Measurements from ENCODE around the gene CD99.
"Not testable (repeated sequence)": the region's sequence is repeated elsewhere in the genome, so short reads cannot be mapped to it uniquely, and the experiment has no call there.

The CD99 gene

DNA sequence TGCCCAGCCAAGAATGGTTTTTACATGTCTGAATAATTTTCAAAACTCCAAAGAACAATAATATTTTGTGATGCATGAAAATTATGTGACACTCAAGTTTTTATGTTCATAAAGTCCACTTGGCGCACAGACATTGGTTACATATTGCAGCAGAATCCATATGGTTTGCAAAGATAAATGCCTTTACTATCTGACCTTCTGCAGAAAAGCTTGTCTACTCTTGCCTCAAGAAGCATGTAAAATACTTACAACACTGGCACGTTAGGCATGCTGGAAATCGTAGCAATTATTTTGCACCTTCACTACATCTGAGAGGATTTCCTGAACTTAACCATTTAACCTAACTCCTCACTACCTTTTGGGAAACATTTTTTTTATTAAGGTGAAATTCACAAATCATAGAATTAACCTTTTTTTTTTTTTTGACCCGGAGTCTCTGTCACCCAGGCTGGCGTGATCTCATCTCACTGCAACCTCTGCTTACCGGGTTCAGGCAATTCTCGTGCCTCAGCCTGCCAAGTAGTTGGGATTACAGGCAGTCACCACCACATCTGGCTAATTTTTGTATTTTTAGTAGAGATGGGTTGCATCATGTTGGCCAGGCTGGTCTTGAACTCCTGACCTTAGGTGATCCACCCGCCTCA, 57.2 kb downstream of the CD99 start:
- H3K27ac ChIP-seq: no peak overlapping the region
- in situ Hi-C loops (cut with HindIII; ENCODE audit: low pct_ligation_motif_present, low sequenced_read_pairs): no loop called here
- no peak overlapping the region for H3K4me3 ChIP-seq (ENCODE audit: low read depth, low read length)
- H3K27me3 ChIP-seq (replicated peaks): no peaks in the 10 kb centered on the region
- TF ChIP-seq, protein P1, sequence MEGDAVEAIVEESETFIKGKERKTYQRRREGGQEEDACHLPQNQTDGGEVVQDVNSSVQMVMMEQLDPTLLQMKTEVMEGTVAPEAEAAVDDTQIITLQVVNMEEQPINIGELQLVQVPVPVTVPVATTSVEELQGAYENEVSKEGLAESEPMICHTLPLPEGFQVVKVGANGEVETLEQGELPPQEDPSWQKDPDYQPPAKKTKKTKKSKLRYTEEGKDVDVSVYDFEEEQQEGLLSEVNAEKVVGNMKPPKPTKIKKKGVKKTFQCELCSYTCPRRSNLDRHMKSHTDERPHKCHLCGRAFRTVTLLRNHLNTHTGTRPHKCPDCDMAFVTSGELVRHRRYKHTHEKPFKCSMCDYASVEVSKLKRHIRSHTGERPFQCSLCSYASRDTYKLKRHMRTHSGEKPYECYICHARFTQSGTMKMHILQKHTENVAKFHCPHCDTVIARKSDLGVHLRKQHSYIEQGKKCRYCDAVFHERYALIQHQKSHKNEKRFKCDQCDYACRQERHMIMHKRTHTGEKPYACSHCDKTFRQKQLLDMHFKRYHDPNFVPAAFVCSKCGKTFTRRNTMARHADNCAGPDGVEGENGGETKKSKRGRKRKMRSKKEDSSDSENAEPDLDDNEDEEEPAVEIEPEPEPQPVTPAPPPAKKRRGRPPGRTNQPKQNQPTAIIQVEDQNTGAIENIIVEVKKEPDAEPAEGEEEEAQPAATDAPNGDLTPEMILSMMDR (IDR thresholded peaks at IDR 0.05; ENCODE audit: low read depth, low read length, missing control alignments): no peak
- no peaks in the 10 kb centered on the region for H3K36me3 ChIP-seq (replicated peaks)
- no peak for DNase-seq

DNA sequence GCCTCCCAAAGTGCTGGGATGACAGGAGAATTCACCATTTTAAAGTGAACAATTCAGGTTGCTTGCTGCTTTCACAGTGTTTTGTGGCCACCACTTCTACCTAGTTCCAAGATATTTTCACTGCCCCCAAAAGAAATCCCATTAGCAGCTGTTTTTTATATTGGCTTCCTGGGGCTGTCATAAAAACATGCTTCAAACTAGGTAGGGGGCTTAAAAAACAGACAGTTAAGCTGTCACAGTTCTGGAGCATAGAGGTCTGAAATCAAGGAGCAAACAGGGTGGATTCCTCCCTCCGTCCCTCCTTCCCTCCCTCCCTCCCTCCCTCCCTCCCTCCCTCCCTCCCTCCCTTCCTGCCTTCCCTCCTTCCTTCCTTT, 57.7 kb downstream of the CD99 start:
- no peak for DNase-seq
- Histone ChIP-seq H3K36me3 (replicated peaks) (no peaks in the 10 kb centered on the region), H3K27me3 (replicated peaks) (no peaks in the 10 kb centered on the region), H3K27ac (no peak overlapping the region), H3K4me3 (ENCODE audit: low read depth, low read length) (no peak overlapping the region)
- in situ Hi-C loops (cut with HindIII; ENCODE audit: low pct_ligation_motif_present, low sequenced_read_pairs): no loop called here
- TF ChIP-seq, protein P1 (IDR thresholded peaks at IDR 0.05; ENCODE audit: low read depth, low read length, missing control alignments): no peak

DNA sequence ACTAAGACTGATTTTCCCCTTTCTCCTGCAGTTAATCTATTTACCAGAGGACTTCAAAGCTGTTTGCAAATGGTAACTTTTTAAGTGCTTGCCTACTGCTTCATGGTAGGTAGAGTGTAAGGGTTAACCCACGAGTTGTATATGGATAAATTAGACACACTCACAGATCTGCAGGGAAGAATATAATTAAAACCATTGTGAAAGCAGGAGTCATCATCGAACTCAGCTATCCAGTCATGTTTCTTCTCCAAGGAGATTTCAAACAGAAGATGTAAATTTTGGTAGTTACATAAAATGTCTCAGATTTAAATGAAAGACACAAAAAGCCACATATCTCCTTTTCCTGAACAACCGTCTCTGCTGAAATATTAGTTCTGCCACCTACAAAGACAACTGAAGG, 60.2 kb downstream of the CD99 start:
- Histone ChIP-seq H3K4me3 (ENCODE audit: low read depth, low read length) (no peak overlapping the region), H3K36me3 (replicated peaks) (no peaks in the 10 kb centered on the region), H3K27me3 (replicated peaks) (no peaks in the 10 kb centered on the region), H3K27ac (no peak overlapping the region)
- in situ Hi-C loops (cut with HindIII; ENCODE audit: low pct_ligation_motif_present, low sequenced_read_pairs): no loop called here
- TF ChIP-seq, protein P1 (IDR thresholded peaks at IDR 0.05; ENCODE audit: low read depth, low read length, missing control alignments): no peak
- DNase-seq: no peak

DNA sequence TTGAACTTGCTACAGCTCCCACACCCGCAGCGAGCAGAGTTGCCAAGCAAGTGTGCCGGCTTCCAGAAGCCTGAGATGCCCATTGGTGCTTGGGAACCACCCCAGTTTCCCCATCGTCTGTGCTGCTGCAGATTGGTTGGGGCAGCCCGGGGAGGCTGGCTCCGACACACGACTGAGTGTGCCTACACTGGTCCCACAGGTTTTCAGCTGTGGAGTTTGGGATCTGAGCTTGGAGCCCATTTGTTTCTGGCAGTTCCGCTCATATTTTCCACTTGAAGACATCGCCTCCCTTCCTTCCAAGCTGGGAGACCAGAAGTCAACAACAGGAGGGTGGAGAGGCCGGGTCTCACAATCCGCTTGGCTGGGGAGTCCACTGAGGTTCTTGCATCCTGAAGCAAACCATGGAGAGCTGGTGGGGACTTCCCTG, 60.8 kb downstream of the CD99 start, which contains the start of gene XG:
XG (plus strand) TSS at position 167 of the 427 bp plus-strand sequence; CDS start at position 402, 235 bp downstream.
- H3K27me3 ChIP-seq (replicated peaks); H3K27ac ChIP-seq; DNase-seq; H3K4me3 ChIP-seq (ENCODE audit: low read depth, low read length); in situ Hi-C loops (cut with HindIII; ENCODE audit: low pct_ligation_motif_present, low sequenced_read_pairs); H3K36me3 ChIP-seq (replicated peaks): not testable (repeated sequence)

DNA sequence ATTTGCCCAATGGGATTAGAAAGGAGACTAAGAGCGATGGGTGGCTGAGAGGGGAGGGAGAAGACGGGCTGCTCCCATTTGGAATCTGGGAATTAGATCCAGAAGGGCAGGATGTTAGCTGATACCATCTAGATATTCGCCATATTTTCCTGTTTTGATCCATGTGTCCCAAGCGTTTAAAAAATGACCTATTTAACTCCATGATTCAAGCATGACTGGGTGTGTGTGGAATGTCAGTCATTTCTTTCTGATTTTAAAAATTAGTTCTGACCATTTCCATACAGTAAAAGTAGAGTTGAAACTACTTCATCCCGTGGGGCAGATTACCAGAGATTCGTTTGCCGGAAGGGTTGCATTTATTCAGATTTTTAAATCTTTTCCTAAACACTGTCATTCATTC, 61.3 kb downstream of the CD99 start:
- H3K27ac ChIP-seq; H3K4me3 ChIP-seq (ENCODE audit: low read depth, low read length); in situ Hi-C loops (cut with HindIII; ENCODE audit: low pct_ligation_motif_present, low sequenced_read_pairs); H3K27me3 ChIP-seq (replicated peaks); H3K36me3 ChIP-seq (replicated peaks): not testable (repeated sequence)
- DNase-seq: peak; percentile 24

DNA sequence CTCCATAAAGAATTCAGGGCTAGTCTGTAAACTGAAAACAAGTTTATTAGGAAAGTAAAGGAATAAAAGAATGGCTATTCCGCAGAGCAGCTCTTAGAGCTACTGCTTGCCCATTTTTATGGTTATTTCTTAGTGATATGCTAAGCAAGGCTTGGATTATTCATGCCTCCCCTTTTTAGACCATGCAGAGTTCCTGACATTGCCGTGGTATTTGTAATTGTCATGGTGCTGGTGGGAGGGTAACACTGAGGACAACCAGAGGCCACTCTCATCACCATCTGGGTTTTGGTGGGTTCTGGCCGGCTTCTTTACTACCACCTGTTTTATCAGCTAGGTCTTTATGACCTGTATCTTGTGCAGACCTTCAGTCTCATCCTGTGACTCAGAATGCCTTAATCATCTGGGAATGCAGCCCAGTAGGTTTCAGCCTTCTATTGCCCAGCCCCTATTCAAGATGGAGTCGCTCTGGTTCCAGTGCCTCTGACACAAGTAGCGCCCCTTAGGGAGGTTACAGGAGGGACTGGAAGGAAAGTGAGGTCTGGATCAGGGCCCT, 64.1 kb downstream of the CD99 start:
- H3K4me3 ChIP-seq (ENCODE audit: low read depth, low read length); H3K27me3 ChIP-seq (replicated peaks); in situ Hi-C loops (cut with HindIII; ENCODE audit: low pct_ligation_motif_present, low sequenced_read_pairs); H3K27ac ChIP-seq; H3K36me3 ChIP-seq (replicated peaks); DNase-seq: not testable (repeated sequence)

DNA sequence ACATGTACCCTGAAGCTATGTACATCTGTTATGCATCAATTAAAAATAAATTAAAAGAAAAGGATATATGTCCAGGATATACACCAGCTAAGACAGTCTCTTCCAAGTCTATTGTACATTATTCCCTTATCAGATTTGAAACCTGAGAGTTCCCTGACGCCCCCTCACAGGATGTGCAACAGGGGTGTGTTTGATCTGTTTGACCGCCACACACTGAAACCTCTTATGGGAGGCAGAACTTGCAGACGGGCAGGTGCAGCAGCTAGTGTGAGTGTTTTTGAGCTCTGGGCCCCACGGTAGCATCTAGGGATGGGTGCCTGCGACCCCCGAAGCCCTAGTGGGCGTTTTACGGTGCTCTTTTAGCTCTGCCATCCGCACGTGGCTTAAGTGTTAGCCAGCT, 65.5 kb downstream of the CD99 start:
- no peak for DNase-seq
- TF ChIP-seq, protein P1 (IDR thresholded peaks at IDR 0.05; ENCODE audit: low read depth, low read length, missing control alignments): no peak
- in situ Hi-C loops (cut with HindIII; ENCODE audit: low pct_ligation_motif_present, low sequenced_read_pairs): no loop called here
- no peaks in the 10 kb centered on the region for H3K36me3 ChIP-seq (replicated peaks)
- no peak overlapping the region for H3K4me3 ChIP-seq (ENCODE audit: low read depth, low read length)
- H3K27ac ChIP-seq: no peak overlapping the region
- no peaks in the 10 kb centered on the region for H3K27me3 ChIP-seq (replicated peaks)

Measured in brain microvascular endothelial cell (primary cell).